HCT116 (cell line): Measurements from ENCODE around the gene RAD51C. TPM values are rescaled to one million over a fixed set of nuclear protein-coding genes. Genes with fewer than 3 reads are reported as not detected.

Experiments
- ATAC-seq: fragments of 200-7000 bp; cut with Tn5 transposase; 2 replicates; pipeline ENCODE4 v1.9.1; 2020; ENCODE audit warnings: mild to moderate bottlenecking, moderate library complexity
- BruUV-seq: library from RNA; stranded (reverse); fragments of 400-500 nt; replicated peaks from 2 replicates; lab custom pipeline; 2021; lab: Mats Ljungman, UMichigan
- CTCF ChIA-PET: fragments of 300-600 bp; sonication (Branson Sonifier 250); formaldehyde crosslinking; loops from one replicate; lab custom pipeline; 2021; ENCODE audit warnings: antibody characterized with exemption; lab: Charles Lee
- POLR2A ChIA-PET: fragments of 300-600, 350-600 bp; sonication (Branson Sonifier 250); formaldehyde crosslinking; loops from one replicate; lab custom pipeline; 2021; ENCODE audit warnings: antibody characterized with exemption; lab: Charles Lee
- RAD21 ChIA-PET, 2 experiments: fragments of 300-600 bp; sonication (Branson Sonifier 250); formaldehyde crosslinking; loops; one replicate each; lab custom pipeline; 2023; ENCODE audit warnings: low total read pairs in 2 of 2; ENCODE audit not compliant: uncharacterized antibody in 2 of 2, unreplicated experiment in 2 of 2, low non-redundant PET in 1 of 2; lab: Charles Lee
- DNase-seq: peaks from one replicate; pipeline ENCODE4 v3.0.0-alpha.2; 2010; ENCODE audit warnings: low read depth, low spot score
- H2AFZ ChIP-seq: fragments of 200-600 bp; shearing (Covaris generic), sonication (generic); 2 replicates; pipeline ENCODE4 v1.6.1; 2017; ENCODE audit warnings: low read depth, mixed run types, mixed read lengths, antibody characterized with exemption, low read length; ENCODE audit not compliant: poor library complexity, severe bottlenecking
- H3K27ac ChIP-seq: 2 replicates; pipeline ENCODE4 v1.5.1; 2012; ENCODE audit warnings: low read depth, low read length
- H3K27me3 ChIP-seq: fragments of 200-600 bp; sonication (generic); 2 replicates; pipeline ENCODE4 v1.6.1; 2016; ENCODE audit warnings: mixed run types, low read length, mixed read lengths; ENCODE audit not compliant: insufficient read depth
- H3K36me3 ChIP-seq, 2 experiments: fragments of 200-500 bp in 1 of 2; fragments of 200-600 bp in 1 of 2; sonication (Bioruptor generic) in 1 of 2; sonication (generic) in 1 of 2; 2 replicates each; pipeline versions ENCODE4 v1.5.1 to v1.6.1; 2014 to 2016; ENCODE audit warnings: low read length in 2 of 2, inconsistent platforms in 1 of 2, mixed read lengths in 1 of 2, mixed run types in 1 of 2; ENCODE audit not compliant: insufficient read depth in 2 of 2, control insufficient read depth in 1 of 2
- H3K4me1 ChIP-seq, 2 experiments: fragments of 200-600 bp in 1 of 2; sonication (generic) in 1 of 2; 2 replicates each; pipeline versions ENCODE4 v1.5.1 to v1.6.1; 2012 to 2017; ENCODE audit warnings: low read length in 2 of 2, inconsistent platforms in 1 of 2, mild to moderate bottlenecking in 1 of 2, mixed read lengths in 1 of 2, mixed run types in 1 of 2, moderate library complexity in 1 of 2; ENCODE audit not compliant: insufficient read depth in 2 of 2, control insufficient read depth in 1 of 2
- H3K4me2 ChIP-seq: fragments of 200-600 bp; sonication (generic); 2 replicates; pipeline ENCODE4 v1.6.1; 2017; ENCODE audit warnings: mixed run types, low read length, mixed read lengths
- H3K4me3 ChIP-seq, 2 experiments: fragments of 200-600 bp in 1 of 2; sonication (generic) in 1 of 2; replicated peaks in 1 of 2; 2 replicates each; pipeline ENCODE4 v1.5.1; 2011 to 2016; ENCODE audit warnings: low read length in 2 of 2, control low read depth in 1 of 2, low read depth in 1 of 2, mild to moderate bottlenecking in 1 of 2, mixed read lengths in 1 of 2, mixed run types in 1 of 2
- H3K79me2 ChIP-seq: fragments of 200-600 bp; sonication (generic); 2 replicates; pipeline ENCODE4 v1.6.1; 2017; ENCODE audit warnings: mild to moderate bottlenecking, mixed run types, low read length, moderate library complexity, mixed read lengths; ENCODE audit not compliant: insufficient read depth
- H3K9ac ChIP-seq: fragments of 200-600 bp; sonication (generic); 2 replicates; pipeline ENCODE4 v1.6.1; 2016; ENCODE audit warnings: low read length, mixed read lengths
- H3K9me2 ChIP-seq: fragments of 200-600 bp; sonication (generic), shearing (Covaris generic); 2 replicates; pipeline ENCODE4 v1.6.1; 2017; ENCODE audit warnings: mixed run types, mild to moderate bottlenecking, moderate library complexity; ENCODE audit not compliant: insufficient read depth
- H3K9me3 ChIP-seq, 2 experiments: fragments of 200-500 bp in 1 of 2; fragments of 200-600 bp in 1 of 2; sonication (Bioruptor generic) in 1 of 2; sonication (generic) in 1 of 2; 2 replicates each; pipeline ENCODE4 v1.6.1; 2014 to 2017; ENCODE audit warnings: low read length in 2 of 2, mixed read lengths in 2 of 2, inconsistent platforms in 1 of 2, low read depth in 1 of 2, mild to moderate bottlenecking in 1 of 2, mixed run types in 1 of 2, moderate library complexity in 1 of 2; ENCODE audit not compliant: control insufficient read depth in 1 of 2, insufficient read depth in 1 of 2
- H4K20me1 ChIP-seq: fragments of 200-600 bp; sonication (generic), shearing (Covaris generic); 2 replicates; pipeline ENCODE4 v1.6.1; 2017; ENCODE audit warnings: mixed run types, mild to moderate bottlenecking, moderate library complexity; ENCODE audit not compliant: insufficient read depth
- CBX3 ChIP-seq: IDR thresholded peaks from 2 replicates; pipeline ENCODE4 v1.6.1; 2012; ENCODE audit warnings: low read depth
- CTCF ChIP-seq, 3 experiments: fragments of 200-600 bp in 1 of 3; sonication (generic) in 1 of 3; IDR thresholded peaks in 2 of 3; conservative IDR thresholded peaks in 1 of 3; 2 replicates each; pipeline ENCODE4 v1.5.1; 2012 to 2017; ENCODE audit warnings: low read depth in 2 of 3, low read length in 2 of 3, antibody characterized with exemption in 1 of 3, borderline replicate concordance in 1 of 3, control low read depth in 1 of 3, mild to moderate bottlenecking in 1 of 3, mixed read lengths in 1 of 3, mixed run types in 1 of 3, moderate library complexity in 1 of 3; ENCODE audit not compliant: insufficient read depth in 1 of 3
- EGR1 ChIP-seq: IDR thresholded peaks from 2 replicates; pipeline ENCODE4 v1.6.1; 2012; ENCODE audit warnings: low read depth
- ELF1 ChIP-seq: IDR thresholded peaks from 2 replicates; pipeline ENCODE4 v1.6.1; 2012; ENCODE audit warnings: low read depth, borderline replicate concordance
- EZH2phosphoT487 ChIP-seq: fragments of 200-600 bp; IDR thresholded peaks from 2 replicates; pipeline ENCODE4 v1.6.1; 2018; ENCODE audit warnings: antibody characterized with exemption, borderline replicate concordance
- FOSL1 ChIP-seq: IDR thresholded peaks from 2 replicates; pipeline ENCODE4 v1.6.1; 2012; ENCODE audit warnings: low read depth
- JUND ChIP-seq: IDR thresholded peaks from 2 replicates; pipeline ENCODE4 v1.6.1; 2012
- TCF7L2 ChIP-seq: IDR thresholded peaks from 2 replicates; pipeline ENCODE4 v1.7.0; 2011; ENCODE audit warnings: borderline replicate concordance, inconsistent platforms; ENCODE audit not compliant: insufficient read depth, insufficient read length; ENCODE audit errors: extremely low read depth
- YY1 ChIP-seq: IDR thresholded peaks from 2 replicates; pipeline ENCODE4 v1.6.1; 2011; ENCODE audit warnings: low read length, low read depth, moderate library complexity, mild to moderate bottlenecking; ENCODE audit not compliant: insufficient replicate concordance; ENCODE audit errors: extremely low read depth
- intact Hi-C: fragments of 100-400 bp; cut with micrococcal nuclease; formaldehyde crosslinking; loops from 2 replicates; pipeline ENCODE4 v1.10.0; 2022
- total RNA-seq: library from RNA; stranded (reverse); gene quantifications from one replicate; pipeline ENCODE4 v1.2.1, GENCODE V29; 2021; ENCODE audit not compliant: unreplicated experiment

RAD51C gene
- total RNA-seq, 1 experiment from 2014 or later: 94.9 TPM

GRCh38 chr17:58703137-58703915 is 10.9 kb downstream of the RAD51C start:
- Histone ChIP-seq H3K27me3 (no peaks in the 10 kb centered on the region), H3K9me3 (no peaks in the 10 kb centered on the region), H4K20me1 (no peaks in the 10 kb centered on the region), H3K36me3 (peaks cover 13 to 18% of the 10 kb centered on the region in 2 experiments), H3K79me2 (no peaks in the 10 kb centered on the region), H3K9ac (no peak overlapping the region), H2AFZ (no peak overlapping the region), H3K9me2 (no peaks in the 10 kb centered on the region), H3K27ac (no peak overlapping the region), H3K4me1 (no peaks in the 10 kb centered on the region), H3K4me2 (no peak overlapping the region), H3K4me3 (no peak overlapping the region)
- intact Hi-C loops: no loop called here
- POLR2A ChIA-PET: interaction anchor here (2.5 kb wide), 1 partner anchor 72 kb away, joined by 7 read pairs; no protein-coding TSS in a partner anchor
- no TSS peak for BruUV-seq
- CTCF ChIA-PET: interaction anchor here (1.0 to 1.3 kb wide), 2 partner anchors 13 to 14 kb away, joined by 3 read pairs; no protein-coding TSS in a partner anchor
- no peak for ATAC-seq
- TF ChIP-seq EZH2phosphoT487 (no peak), FOSL1 (0 out of 2 replicates have a peak, but pooled peaks have one; percentile 7), YY1 (no peak)
- RAD21 ChIA-PET: no interaction called here
- DNase-seq: no peak

- Histone ChIP-seq H3K27ac (no peak overlapping the region), H3K9me3 (no peaks in the 10 kb centered on the region), H3K9ac (no peak overlapping the region), H4K20me1 (no peaks in the 10 kb centered on the region), H3K27me3 (no peaks in the 10 kb centered on the region), H3K4me2 (no peak overlapping the region), H2AFZ (no peak overlapping the region), H3K79me2 (no peaks in the 10 kb centered on the region), H3K36me3 (peaks cover 13 to 18% of the 10 kb centered on the region in 2 experiments), H3K9me2 (no peaks in the 10 kb centered on the region), H3K4me1 (no peaks in the 10 kb centered on the region), H3K4me3 (no peak overlapping the region)
- BruUV-seq: no TSS peak
- CTCF ChIA-PET: interaction anchor here (1.0 to 1.3 kb wide), 2 partner anchors 12 to 13 kb away, joined by 3 read pairs; no protein-coding TSS in a partner anchor
- DNase-seq (no peak), ATAC-seq (no peak)
- POLR2A ChIA-PET: no interaction called here
- RAD21 ChIA-PET: no interaction called here
- TF ChIP-seq CBX3 (no peak), CTCF (IDR thresholded peaks at IDR 0.05 in 2 of 3, conservative IDR thresholded peaks at IDR 0.05 in 1 of 3; ENCODE audit: borderline replicate concordance in 1 of 3, insufficient read depth in 1 of 3, low read depth in 2 of 3, low read length in 2 of 3) (no peak), TCF7L2 (no peak), ELF1 (no peak), JUND (no peak), EGR1 (no peak)
- intact Hi-C loops: no loop called here
Measured at GRCh38 chr17:58703916-58704286, 11.5 kb downstream of the RAD51C start.
